WTC11 (cell line): Measurements from ENCODE around the gene TWF2. TPM values are rescaled to one million over a fixed set of nuclear protein-coding genes. Genes with fewer than 3 reads are reported as not detected.

Source experiments
- ATAC-seq: fragments of 200-7000 bp; cut with Tn5 transposase; 2 replicates; pipeline ENCODE4 v1.10.0; 2021; ENCODE audit warnings: mild to moderate bottlenecking, moderate library complexity
- CTCF ChIA-PET: fragments of 300-600 bp; sonication (Branson Sonifier 250); formaldehyde crosslinking; loops from one replicate; lab custom pipeline; 2021; ENCODE audit warnings: antibody characterized with exemption; lab: Charles Lee
- POLR2A ChIA-PET: fragments of 350-600 bp; sonication (Branson Sonifier 250); formaldehyde crosslinking; loops from one replicate; lab custom pipeline; 2021; ENCODE audit warnings: antibody characterized with exemption; lab: Charles Lee
- DNase-seq: peaks from one replicate; pipeline ENCODE4 v3.0.0; 2021; ENCODE audit warnings: low spot score
- H3K27ac Mint-ChIP-seq: 2 replicates; pipeline ENCODE4 v1.8.0; 2021; ENCODE audit warnings: mixed read lengths
- H3K27me3 Mint-ChIP-seq: 2 replicates; pipeline ENCODE4 v1.8.0; 2021; ENCODE audit warnings: low read depth, mild to moderate bottlenecking, moderate library complexity, mixed read lengths
- H3K36me3 Mint-ChIP-seq: 2 replicates; pipeline ENCODE4 v1.8.0; 2021; ENCODE audit warnings: mixed read lengths
- H3K4me1 Mint-ChIP-seq: 2 replicates; pipeline ENCODE4 v1.8.0; 2022; ENCODE audit warnings: mixed read lengths
- H3K4me3 Mint-ChIP-seq: 2 replicates; pipeline ENCODE4 v1.8.0; 2021; ENCODE audit warnings: mild to moderate bottlenecking, moderate library complexity, mixed read lengths
- H3K9me3 Mint-ChIP-seq: 2 replicates; pipeline ENCODE4 v1.8.0; 2021; ENCODE audit warnings: mixed read lengths
- AFF4 ChIP-seq: sonication (generic); formaldehyde crosslinking; IDR thresholded peaks from 2 replicates; pipeline ENCODE4 v1.8.1; 2023; ENCODE audit warnings: mild to moderate bottlenecking, missing genetic modification reagents, borderline replicate concordance
- CBFB ChIP-seq: sonication (generic); formaldehyde crosslinking; IDR thresholded peaks from 2 replicates; pipeline ENCODE4 v1.8.1; 2022; ENCODE audit warnings: mild to moderate bottlenecking, low read depth, missing genetic modification reagents
- CDX4 ChIP-seq: fragments of 250-450 bp; sonication (Bioruptor Pico); IDR thresholded peaks from 2 replicates; pipeline ENCODE4 v1.9.0; 2021; ENCODE audit warnings: moderate library complexity, mild to moderate bottlenecking, inconsistent platforms, borderline replicate concordance
- ELF4 ChIP-seq: sonication (generic); formaldehyde crosslinking; IDR thresholded peaks from 2 replicates; pipeline ENCODE4 v1.8.1; 2022; ENCODE audit warnings: low read depth, mild to moderate bottlenecking, moderate library complexity, missing genetic modification reagents
- EMX1 ChIP-seq: fragments of 250-450 bp; sonication (Bioruptor Pico); IDR thresholded peaks from 2 replicates; pipeline ENCODE4 v1.8.0; 2021; ENCODE audit warnings: mild to moderate bottlenecking
- ESRRA ChIP-seq: sonication (generic); formaldehyde crosslinking; IDR thresholded peaks from 2 replicates; pipeline ENCODE4 v1.8.1; 2022; ENCODE audit warnings: mild to moderate bottlenecking, missing genetic modification reagents, borderline replicate concordance
- IRF2 ChIP-seq: sonication (generic); formaldehyde crosslinking; IDR thresholded peaks from 2 replicates; pipeline ENCODE4 v1.8.0; 2022; ENCODE audit warnings: low read depth, missing genetic modification reagents, borderline replicate concordance
- JAZF1 ChIP-seq: fragments of 250-450 bp; sonication (Bioruptor Pico); IDR thresholded peaks from 2 replicates; pipeline ENCODE4 v1.9.0; 2021; ENCODE audit warnings: moderate library complexity, mild to moderate bottlenecking, inconsistent platforms
- NFYB ChIP-seq: sonication (generic); formaldehyde crosslinking; conservative IDR thresholded peaks from 2 replicates; pipeline ENCODE4 v1.8.0; 2022; ENCODE audit warnings: low read depth, missing genetic modification reagents
- TEAD1 ChIP-seq: sonication (generic); formaldehyde crosslinking; IDR thresholded peaks from 2 replicates; pipeline ENCODE4 v1.8.0; 2022; ENCODE audit warnings: mild to moderate bottlenecking, missing genetic modification reagents
- TEAD4 ChIP-seq: sonication (generic); formaldehyde crosslinking; IDR thresholded peaks from 2 replicates; pipeline ENCODE4 v1.8.0; 2022; ENCODE audit warnings: mild to moderate bottlenecking, missing genetic modification reagents
- USF2 ChIP-seq: sonication (generic); formaldehyde crosslinking; IDR thresholded peaks from 2 replicates; pipeline ENCODE4 v1.8.1; 2023; ENCODE audit warnings: mild to moderate bottlenecking, missing genetic modification reagents, moderate library complexity
- ZBTB21 ChIP-seq: sonication (generic); formaldehyde crosslinking; IDR thresholded peaks from 2 replicates; pipeline ENCODE4 v1.8.1; 2023; ENCODE audit warnings: mild to moderate bottlenecking, missing genetic modification reagents, borderline replicate concordance
- ZNF219 ChIP-seq: sonication (generic); formaldehyde crosslinking; IDR thresholded peaks from 2 replicates; pipeline ENCODE4 v1.8.0; 2023; ENCODE audit warnings: missing genetic modification reagents, mild to moderate bottlenecking, borderline replicate concordance
- ZNF263 ChIP-seq: sonication (generic); formaldehyde crosslinking; IDR thresholded peaks from 2 replicates; pipeline ENCODE4 v1.8.1; 2022; ENCODE audit warnings: low read depth, mild to moderate bottlenecking, moderate library complexity, missing genetic modification reagents
- ZNF317 ChIP-seq: sonication (generic); formaldehyde crosslinking; IDR thresholded peaks from 2 replicates; pipeline ENCODE4 v1.8.1; 2023; ENCODE audit warnings: low read depth, mild to moderate bottlenecking, moderate library complexity, missing genetic modification reagents, borderline replicate concordance
- total RNA-seq: library from RNA; stranded (reverse); gene quantifications from 3 replicates; pipeline ENCODE4 v1.2.3, GENCODE V29; 2021
- TF ChIP-seq, protein P1 (sequence below): sonication (generic); formaldehyde crosslinking; IDR thresholded peaks from 2 replicates; pipeline ENCODE4 v1.8.1; 2022; ENCODE audit warnings: mild to moderate bottlenecking, missing genetic modification reagents, moderate library complexity, borderline replicate concordance
- TF ChIP-seq, protein P2 (sequence below): sonication (generic); formaldehyde crosslinking; IDR thresholded peaks from 2 replicates; pipeline ENCODE4 v1.8.1; 2023; ENCODE audit warnings: mild to moderate bottlenecking, missing genetic modification reagents
- TF ChIP-seq, protein P3 (sequence below): sonication (generic); formaldehyde crosslinking; IDR thresholded peaks from 2 replicates; pipeline ENCODE4 v1.8.1; 2023; ENCODE audit warnings: mild to moderate bottlenecking, missing genetic modification reagents

Gene TWF2
- total RNA-seq, 1 experiment from 2014 or later: 71.1 TPM

DNA sequence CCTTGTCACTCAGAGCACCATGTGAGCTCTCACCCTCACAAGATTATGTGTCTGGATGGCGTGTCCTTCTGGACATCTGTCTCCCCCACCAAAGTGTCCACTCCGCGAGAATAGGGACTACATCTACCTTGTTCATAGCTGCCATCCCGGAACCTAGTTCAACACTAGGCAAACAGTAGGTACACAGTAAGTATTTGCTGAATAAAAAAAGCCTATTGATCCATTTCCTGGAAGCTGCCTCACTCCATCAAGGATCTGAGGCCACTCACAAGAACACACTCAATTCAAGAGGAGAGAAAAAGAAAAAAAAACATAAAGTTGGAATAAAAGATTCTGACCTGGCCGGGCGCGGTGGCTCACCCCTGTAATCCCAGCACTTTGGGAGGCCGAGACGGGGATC, 52.2 kb downstream of the TWF2 start (continued):
- no peak for TF ChIP-seq AFF4 (CRISPR knock-in tag)
- TF ChIP-seq EMX1 (CRISPR knock-in tag): no peak
- no peak for TF ChIP-seq CBFB (CRISPR knock-in tag)
- no peak for TF ChIP-seq CDX4 (CRISPR knock-in tag)
- no peak for TF ChIP-seq USF2 (CRISPR knock-in tag)
- TF ChIP-seq TEAD4: no peak
- TF ChIP-seq ZBTB21 (CRISPR knock-in tag): no peak
- no peak for TF ChIP-seq IRF2 (CRISPR knock-in tag)
- no peak for TF ChIP-seq ELF4 (CRISPR knock-in tag)
- no peak for TF ChIP-seq TEAD1
- TF ChIP-seq ZNF263: no peak
- TF ChIP-seq, protein P1, sequence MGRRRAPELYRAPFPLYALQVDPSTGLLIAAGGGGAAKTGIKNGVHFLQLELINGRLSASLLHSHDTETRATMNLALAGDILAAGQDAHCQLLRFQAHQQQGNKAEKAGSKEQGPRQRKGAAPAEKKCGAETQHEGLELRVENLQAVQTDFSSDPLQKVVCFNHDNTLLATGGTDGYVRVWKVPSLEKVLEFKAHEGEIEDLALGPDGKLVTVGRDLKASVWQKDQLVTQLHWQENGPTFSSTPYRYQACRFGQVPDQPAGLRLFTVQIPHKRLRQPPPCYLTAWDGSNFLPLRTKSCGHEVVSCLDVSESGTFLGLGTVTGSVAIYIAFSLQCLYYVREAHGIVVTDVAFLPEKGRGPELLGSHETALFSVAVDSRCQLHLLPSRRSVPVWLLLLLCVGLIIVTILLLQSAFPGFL (CRISPR knock-in tag): no peak
- no peak for TF ChIP-seq NFYB
- TF ChIP-seq ESRRA (CRISPR knock-in tag): no peak
- TF ChIP-seq, all 79 proteins: peak for 0

GRCh38 chr3:52185837-52186236, 53.1 kb downstream of the TWF2 start:
- Mint-ChIP-seq H3K36me3 (no peaks in the 10 kb centered on the region), H3K4me3 (no peak overlapping the region), H3K27ac (no peak overlapping the region), H3K4me1 (no peaks in the 10 kb centered on the region), H3K9me3 (peaks cover 3% of the 10 kb centered on the region; the same call in 1 of the 2 replicates), H3K27me3 (no peaks in the 10 kb centered on the region)
- POLR2A ChIA-PET: interaction anchor here (0.6 kb wide), 1 partner anchor 34 kb away, joined by 7 read pairs; no protein-coding TSS in a partner anchor
- TF ChIP-seq ZNF219 (CRISPR knock-in tag): no peak
- TF ChIP-seq, protein P2, sequence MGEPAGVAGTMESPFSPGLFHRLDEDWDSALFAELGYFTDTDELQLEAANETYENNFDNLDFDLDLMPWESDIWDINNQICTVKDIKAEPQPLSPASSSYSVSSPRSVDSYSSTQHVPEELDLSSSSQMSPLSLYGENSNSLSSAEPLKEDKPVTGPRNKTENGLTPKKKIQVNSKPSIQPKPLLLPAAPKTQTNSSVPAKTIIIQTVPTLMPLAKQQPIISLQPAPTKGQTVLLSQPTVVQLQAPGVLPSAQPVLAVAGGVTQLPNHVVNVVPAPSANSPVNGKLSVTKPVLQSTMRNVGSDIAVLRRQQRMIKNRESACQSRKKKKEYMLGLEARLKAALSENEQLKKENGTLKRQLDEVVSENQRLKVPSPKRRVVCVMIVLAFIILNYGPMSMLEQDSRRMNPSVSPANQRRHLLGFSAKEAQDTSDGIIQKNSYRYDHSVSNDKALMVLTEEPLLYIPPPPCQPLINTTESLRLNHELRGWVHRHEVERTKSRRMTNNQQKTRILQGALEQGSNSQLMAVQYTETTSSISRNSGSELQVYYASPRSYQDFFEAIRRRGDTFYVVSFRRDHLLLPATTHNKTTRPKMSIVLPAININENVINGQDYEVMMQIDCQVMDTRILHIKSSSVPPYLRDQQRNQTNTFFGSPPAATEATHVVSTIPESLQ (CRISPR knock-in tag): no peak
- no peak for TF ChIP-seq JAZF1
- TF ChIP-seq, protein P3, sequence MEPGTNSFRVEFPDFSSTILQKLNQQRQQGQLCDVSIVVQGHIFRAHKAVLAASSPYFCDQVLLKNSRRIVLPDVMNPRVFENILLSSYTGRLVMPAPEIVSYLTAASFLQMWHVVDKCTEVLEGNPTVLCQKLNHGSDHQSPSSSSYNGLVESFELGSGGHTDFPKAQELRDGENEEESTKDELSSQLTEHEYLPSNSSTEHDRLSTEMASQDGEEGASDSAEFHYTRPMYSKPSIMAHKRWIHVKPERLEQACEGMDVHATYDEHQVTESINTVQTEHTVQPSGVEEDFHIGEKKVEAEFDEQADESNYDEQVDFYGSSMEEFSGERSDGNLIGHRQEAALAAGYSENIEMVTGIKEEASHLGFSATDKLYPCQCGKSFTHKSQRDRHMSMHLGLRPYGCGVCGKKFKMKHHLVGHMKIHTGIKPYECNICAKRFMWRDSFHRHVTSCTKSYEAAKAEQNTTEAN (CRISPR knock-in tag): no peak
- TF ChIP-seq ZNF317 (CRISPR knock-in tag): no peak
- no peak for ATAC-seq
- CTCF ChIA-PET: interaction anchor here (0.8 to 1.1 kb wide), 3 partner anchors 9 to 171 kb away, joined by 3 to 4 read pairs (median 3); no protein-coding TSS in a partner anchor
- no peak for DNase-seq
